GM21447 (cell line): Measurements from ENCODE around the gene TRIM47.

ENCODE experiments used
- ATAC-seq: cut with Tn5 transposase; IDR thresholded peaks from one replicate; pipeline ENCODE4 v1.9.1; 2021; ENCODE audit not compliant: unreplicated experiment

Gene TRIM47

DNA sequence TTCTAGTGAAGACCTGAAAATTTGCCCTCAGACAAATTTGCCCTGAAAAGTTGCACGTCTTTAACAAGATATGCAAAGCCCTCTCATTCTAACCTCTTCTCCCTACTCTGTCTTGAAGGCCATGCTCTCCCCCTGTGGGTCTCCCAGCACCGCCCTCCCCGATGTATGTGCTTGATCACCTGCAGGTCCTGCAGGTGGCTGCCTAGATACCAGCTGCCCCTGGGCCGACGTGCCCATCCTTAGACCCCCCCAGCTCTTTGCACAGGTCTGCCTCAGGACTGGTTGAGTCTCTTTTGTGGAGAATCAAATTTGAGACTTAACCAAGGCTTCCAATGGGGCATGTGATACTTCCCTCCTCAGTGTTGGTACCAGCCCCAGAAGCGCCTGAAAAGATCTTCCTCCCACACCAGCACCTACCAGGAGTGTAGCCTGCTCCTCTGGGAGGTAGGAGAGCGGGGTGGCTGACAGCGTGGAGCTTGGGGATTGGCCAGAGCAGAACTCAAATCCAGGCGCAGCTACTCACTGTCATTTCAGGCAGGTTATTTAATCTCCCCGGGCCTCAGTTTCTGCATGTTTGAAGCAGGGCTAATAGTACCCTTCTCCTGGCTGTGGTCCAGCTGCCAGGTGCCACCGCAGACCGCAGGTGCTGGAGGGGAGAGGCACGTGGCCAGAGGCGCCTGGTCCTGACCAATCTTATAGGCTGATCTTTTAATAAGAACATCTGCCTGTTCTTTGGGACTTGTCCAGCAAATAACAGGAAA lies 30.9 kb upstream of the TRIM47 start:
- ATAC-seq: no peak

GRCh38 chr17:75908201-75908600 lies 29.8 kb upstream of the TRIM47 start:
- ATAC-seq: no peak

DNA sequence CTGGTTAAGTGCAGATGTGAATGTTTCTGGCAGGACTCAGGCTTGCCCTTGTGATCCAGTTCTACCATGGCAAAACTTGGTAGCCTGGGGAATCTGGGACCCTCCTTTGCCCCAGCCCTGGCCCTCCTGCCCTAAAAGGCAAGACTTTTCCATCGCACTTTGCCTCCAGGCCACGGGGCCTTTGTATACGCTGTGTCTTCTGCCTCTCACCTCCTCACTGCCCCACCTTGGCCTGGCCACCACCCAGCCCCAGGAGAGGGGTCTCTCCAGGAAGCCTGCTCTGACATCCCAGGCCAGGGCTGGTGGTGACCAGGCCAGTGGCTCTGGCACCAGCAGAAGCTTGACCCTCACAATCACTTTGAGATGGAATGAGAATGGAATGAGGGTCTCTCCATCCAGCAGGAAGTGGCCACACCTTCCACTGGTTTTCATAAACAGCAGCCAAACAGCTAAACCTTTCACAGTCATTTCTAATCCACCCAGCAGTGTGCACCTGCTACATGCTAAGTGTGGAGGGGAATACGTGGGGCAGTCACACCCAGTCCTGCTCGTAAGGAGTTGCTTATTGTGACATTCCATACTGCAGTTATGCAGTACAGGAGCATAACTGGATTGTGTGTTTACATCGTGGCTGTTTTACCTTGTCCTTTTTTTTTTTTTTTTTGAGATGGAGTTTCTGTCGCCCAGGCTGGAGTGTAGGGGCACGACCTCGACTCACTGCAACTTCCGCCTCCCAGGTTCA lies 27.9 kb upstream of the TRIM47 start:
- ATAC-seq: no peak

GRCh38 chr17:75904749-75905521 lies 26.6 kb upstream of the TRIM47 start, which contains the start of gene MRPL38:
TSS of gene MRPL38 (minus strand) at chr17:75904884. CDS start at chr17:75904875, 9 bp downstream.
- peak; percentile 90 for ATAC-seq

GRCh38 chr17:75902406-75902805 lies 24.0 kb upstream of the TRIM47 start:
- no peak for ATAC-seq

DNA sequence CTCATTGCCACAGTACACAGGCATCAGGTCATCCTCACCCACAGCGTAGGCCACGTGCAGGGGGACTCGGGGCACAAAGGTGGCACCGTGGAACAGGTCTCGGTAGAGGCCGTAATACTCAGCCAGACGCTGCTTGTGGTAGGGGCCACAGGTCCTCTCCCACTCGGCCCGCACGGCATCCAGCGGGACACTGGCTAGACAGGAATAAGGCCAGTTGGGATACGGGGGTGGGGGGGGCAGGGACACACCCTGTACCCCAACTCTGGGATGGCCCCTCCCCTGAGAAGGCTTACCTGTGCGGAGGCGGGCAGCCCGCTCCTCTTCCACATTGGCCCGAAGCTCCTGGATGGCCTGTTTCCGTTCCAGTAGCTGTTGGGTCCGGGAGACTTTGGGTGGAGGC lies 23.3 kb upstream of the TRIM47 start:
- no peak for ATAC-seq

DNA sequence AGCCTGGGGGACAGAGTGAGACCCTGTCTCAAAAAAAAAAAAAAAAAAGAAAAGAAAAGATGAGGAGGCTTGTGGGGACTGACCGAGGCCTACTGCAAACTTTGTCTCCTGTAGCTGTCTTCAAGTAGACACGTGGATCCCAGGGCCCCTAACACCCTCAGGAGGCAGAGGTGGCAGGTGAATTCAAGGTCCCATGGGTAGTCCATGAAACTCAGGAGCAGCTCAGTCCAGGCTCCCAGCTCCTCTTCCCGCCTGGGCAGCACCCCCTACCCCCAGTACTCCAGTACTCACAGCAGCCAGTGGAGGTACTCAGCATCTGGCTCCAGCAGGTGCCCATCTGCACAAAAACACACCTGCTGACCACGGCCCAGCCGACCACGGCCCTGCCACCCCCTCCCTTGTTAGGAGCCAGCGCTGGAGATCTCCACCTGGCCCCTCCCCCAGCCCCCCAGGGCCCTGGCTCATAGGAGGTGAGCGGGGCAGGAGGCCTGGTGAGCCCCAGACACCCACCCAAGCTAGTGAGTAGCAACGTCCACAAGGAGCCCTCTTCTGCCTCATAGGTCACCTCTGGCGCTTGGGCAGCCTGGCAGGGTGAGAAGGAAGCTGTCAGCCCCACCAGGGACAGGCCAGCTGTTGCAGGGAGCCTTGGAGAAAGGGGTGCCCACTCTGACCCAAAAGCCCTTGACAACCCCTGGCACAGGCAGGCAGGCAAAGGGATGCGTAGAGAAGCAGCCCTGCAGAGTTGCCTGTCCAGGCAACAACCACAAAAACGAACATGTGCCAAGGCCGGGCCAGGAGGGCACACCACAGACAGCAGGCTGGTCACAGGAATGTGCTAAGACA lies 22.5 kb upstream of the TRIM47 start:
- ATAC-seq: no peak

DNA sequence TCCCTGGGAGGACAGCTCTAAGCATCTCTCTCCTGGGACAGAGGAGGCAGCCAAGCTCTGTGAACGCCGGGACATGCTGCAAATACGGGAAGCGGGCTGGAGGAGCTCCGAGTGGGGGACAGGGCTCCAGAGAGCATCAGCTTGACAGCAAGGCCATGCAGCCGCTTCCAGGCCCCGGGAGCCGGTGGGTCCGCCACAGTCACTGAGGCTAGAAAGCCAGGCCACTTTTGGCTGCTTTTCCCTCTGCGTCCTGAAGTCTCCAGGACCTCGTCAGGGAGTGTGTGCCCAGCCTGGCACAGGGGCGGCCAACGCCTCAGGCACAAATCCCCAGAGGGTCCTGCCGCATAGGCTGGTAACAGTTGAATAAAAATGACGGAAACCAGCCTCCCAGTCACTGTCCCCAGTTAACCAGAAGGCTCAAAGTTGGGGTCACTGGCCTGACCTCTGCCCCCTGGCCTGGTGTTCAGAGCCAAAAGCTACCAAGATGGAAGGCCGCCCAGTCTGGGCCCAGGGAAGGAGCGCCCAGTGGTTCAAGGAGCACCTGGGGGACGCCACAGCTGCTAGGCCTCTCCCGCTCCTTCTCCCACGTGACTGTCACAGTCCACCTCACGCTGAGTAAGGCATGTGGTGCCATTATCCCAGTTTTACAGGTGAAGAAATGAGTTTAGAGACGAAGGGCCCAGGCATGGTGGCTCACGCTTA lies 21.5 kb upstream of the TRIM47 start:
- no peak for ATAC-seq

GRCh38 chr17:75899353-75899752 lies 21.0 kb upstream of the TRIM47 start:
- ATAC-seq: no peak

DNA sequence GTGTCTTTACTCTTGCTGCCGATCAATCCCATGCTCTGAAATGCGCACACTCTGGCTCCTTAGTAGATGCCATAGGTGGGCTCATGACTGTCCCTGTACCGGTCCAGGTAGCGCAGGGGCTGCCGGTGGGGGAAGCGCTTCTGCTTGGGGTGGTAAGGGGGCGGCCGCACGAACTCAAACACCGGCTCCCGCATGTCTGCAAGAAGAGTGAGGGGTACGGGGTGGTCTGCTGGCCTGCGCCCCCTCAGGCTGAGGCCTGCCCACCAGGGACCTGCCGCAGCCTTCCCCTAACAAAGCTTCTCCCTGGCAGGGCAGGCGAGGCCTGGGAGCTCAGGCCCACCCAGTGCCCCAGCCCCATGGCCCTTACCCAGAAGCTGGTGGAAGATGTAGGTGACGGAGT lies 20.4 kb upstream of the TRIM47 start:
- no peak for ATAC-seq

DNA sequence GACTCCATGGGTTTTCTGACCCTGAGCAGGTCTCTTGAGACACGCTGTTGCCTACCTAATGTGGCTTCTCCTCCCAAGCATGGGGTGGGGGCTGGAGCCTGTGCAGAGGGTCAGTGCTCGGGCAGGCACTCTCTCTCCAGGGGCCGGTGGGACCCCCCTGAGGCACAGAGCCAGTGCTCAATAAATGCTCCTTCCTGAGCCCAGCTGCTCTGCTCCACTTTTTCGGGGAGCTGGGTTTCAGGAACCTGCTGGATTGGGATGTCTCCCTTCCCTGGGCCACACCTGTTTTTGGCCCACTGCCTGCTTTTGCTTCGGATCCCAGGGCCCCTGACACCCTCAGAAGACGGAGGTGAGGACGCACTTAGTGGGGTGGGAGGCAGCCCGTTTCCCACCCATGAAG lies 19.7 kb upstream of the TRIM47 start:
- ATAC-seq: no peak

- no peak for ATAC-seq
These were observed 19.0 kb upstream of the TRIM47 start for GRCh38 chr17:75897160-75898019.

- peak; percentile 62 for ATAC-seq
These were observed 18.2 kb upstream of the TRIM47 start, which contains the start of gene TRIM65 for GRCh38 chr17:75896415-75897159. TSS of gene TRIM65 (minus strand) at chr17:75896951. CDS start at chr17:75896937, 14 bp downstream.

GRCh38 chr17:75895370-75896155 lies 17.2 kb upstream of the TRIM47 start:
- no peak for ATAC-seq

DNA sequence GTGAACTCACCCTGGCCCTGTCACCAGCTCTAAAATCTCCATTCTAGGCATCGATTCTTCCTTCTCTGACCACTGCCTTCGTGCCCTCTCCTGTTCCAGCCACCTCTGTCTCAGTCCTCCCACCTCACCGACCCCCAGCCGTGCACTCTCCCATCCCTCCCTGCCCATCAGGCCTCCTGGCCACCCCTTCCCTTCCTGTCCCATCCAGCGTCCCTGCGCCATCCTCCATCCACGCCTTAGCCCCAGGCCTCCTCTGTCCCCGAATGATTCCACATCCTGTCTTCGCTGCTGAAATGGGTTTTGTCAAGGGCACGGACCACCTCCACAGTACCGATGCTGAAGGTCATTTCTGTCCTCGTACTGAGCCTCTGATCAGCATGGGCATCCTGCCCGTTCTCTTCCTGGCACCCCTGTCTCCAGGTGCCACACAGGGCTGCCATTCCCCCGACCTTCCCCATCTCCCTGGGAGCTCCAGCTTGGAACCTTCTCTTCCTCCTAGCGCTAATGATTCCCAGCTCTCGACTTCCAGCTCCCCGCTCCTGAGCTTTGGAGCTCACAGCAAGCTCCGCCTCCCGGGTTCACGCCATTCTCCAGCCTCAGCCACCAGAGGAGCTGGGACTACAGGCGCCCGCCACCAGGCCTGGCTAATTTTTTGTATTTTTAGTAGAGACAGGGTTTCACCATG lies 15.8 kb upstream of the TRIM47 start:
- ATAC-seq: no peak

GRCh38 chr17:75893305-75894048 lies 15.1 kb upstream of the TRIM47 start:
- ATAC-seq: no peak
